Measurements from ENCODE around the gene KLRD1.
"Not testable (repeated sequence)": the region's sequence is repeated elsewhere in the genome, so short reads cannot be mapped to it uniquely, and the experiment has no call there.

DNA sequence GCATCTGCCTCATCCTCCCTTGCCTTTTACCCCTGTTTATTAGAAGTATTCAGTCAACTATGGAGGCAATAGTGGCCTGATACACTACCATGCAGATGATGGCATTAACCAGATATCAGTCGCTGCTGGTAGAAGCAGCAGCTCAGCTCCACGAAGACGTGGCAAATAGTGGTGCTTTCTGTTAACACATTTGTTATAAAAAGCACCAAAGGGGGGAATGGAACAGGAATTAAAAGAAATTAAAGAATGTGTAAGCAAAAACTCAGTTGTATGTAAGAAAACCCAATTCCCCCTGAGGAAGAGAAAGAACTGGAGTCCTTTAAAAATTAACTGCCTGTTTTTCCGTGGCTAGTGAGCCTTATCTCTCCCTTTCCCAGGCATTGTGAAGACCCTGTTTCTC, 60.0 kb downstream of the KLRD1 start:
- not testable (repeated sequence) for TF ChIP-seq RAD21 (IDR thresholded peaks at IDR 0.05; ENCODE audit: low read length); MEF2A (IDR thresholded peaks at IDR 0.05; ENCODE audit: borderline replicate concordance, low read depth)
- TF ChIP-seq, protein P1, sequence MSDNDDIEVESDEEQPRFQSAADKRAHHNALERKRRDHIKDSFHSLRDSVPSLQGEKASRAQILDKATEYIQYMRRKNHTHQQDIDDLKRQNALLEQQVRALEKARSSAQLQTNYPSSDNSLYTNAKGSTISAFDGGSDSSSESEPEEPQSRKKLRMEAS (IDR thresholded peaks at IDR 0.05; ENCODE audit: low read depth): not testable (repeated sequence)
- TF ChIP-seq, protein P2, sequence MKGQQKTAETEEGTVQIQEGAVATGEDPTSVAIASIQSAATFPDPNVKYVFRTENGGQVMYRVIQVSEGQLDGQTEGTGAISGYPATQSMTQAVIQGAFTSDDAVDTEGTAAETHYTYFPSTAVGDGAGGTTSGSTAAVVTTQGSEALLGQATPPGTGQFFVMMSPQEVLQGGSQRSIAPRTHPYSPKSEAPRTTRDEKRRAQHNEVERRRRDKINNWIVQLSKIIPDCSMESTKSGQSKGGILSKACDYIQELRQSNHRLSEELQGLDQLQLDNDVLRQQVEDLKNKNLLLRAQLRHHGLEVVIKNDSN (IDR thresholded peaks at IDR 0.05; ENCODE audit: borderline replicate concordance, low read depth): not testable (repeated sequence)
- TF ChIP-seq, protein P3, sequence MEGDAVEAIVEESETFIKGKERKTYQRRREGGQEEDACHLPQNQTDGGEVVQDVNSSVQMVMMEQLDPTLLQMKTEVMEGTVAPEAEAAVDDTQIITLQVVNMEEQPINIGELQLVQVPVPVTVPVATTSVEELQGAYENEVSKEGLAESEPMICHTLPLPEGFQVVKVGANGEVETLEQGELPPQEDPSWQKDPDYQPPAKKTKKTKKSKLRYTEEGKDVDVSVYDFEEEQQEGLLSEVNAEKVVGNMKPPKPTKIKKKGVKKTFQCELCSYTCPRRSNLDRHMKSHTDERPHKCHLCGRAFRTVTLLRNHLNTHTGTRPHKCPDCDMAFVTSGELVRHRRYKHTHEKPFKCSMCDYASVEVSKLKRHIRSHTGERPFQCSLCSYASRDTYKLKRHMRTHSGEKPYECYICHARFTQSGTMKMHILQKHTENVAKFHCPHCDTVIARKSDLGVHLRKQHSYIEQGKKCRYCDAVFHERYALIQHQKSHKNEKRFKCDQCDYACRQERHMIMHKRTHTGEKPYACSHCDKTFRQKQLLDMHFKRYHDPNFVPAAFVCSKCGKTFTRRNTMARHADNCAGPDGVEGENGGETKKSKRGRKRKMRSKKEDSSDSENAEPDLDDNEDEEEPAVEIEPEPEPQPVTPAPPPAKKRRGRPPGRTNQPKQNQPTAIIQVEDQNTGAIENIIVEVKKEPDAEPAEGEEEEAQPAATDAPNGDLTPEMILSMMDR (IDR thresholded peaks at IDR 0.05): not testable (repeated sequence)
